Lung (tissue), 12 donors: ENCODE data around the gene SULF2. TPM values are rescaled to one million over a fixed set of nuclear protein-coding genes. Genes with fewer than 3 reads are reported as not detected.

Source experiments
- ATAC-seq: fragments of 200-7000 bp; cut with Tn5 transposase; one replicate; pipeline ENCODE4 v1.9.1; 2020; ENCODE audit warnings: moderate number of reproducible peaks; ENCODE audit not compliant: insufficient read depth, low FRiP score
- DNase-seq, 3 donors: peaks; one replicate each; pipeline ENCODE4 v3.0.0-alpha.2; 2013 to 2017
- H3K27ac ChIP-seq, 2 donors: one replicate each; pipeline ENCODE4 v1.5.1; 2013; ENCODE audit warnings: mild to moderate bottlenecking in 2 of 2, moderate library complexity in 2 of 2, control low read depth in 1 of 2, inconsistent platforms in 1 of 2, low read depth in 1 of 2, low read length in 1 of 2
- H3K27me3 ChIP-seq, 3 donors: one replicate each; pipeline ENCODE4 v1.5.1; 2013; ENCODE audit warnings: low read length in 2 of 3; ENCODE audit not compliant: control insufficient read depth in 3 of 3, insufficient read depth in 3 of 3
- H3K36me3 ChIP-seq, 4 donors: one replicate each; pipeline ENCODE4 v1.5.1; 2013; ENCODE audit warnings: low read length in 4 of 4, mild to moderate bottlenecking in 1 of 4, moderate library complexity in 1 of 4; ENCODE audit not compliant: control insufficient read depth in 4 of 4, insufficient read depth in 4 of 4
- H3K4me1 ChIP-seq, 5 donors: one replicate each; pipeline ENCODE4 v1.5.1; 2013; ENCODE audit warnings: low read length in 5 of 5, mild to moderate bottlenecking in 2 of 5, moderate library complexity in 1 of 5; ENCODE audit not compliant: control insufficient read depth in 5 of 5, insufficient read depth in 5 of 5
- H3K4me3 ChIP-seq: one replicate; pipeline ENCODE4 v1.5.1; 2013; ENCODE audit warnings: mild to moderate bottlenecking, control low read depth, moderate library complexity
- H3K9ac ChIP-seq, 2 donors: one replicate each; pipeline ENCODE4 v1.5.1; 2013; ENCODE audit warnings: low read length in 2 of 2, control low read depth in 1 of 2; ENCODE audit not compliant: insufficient read depth in 1 of 2
- H3K9me3 ChIP-seq, 4 donors: one replicate each; pipeline ENCODE4 v1.5.1; 2013; ENCODE audit warnings: low read length in 3 of 4, mild to moderate bottlenecking in 1 of 4, moderate library complexity in 1 of 4; ENCODE audit not compliant: control insufficient read depth in 4 of 4, insufficient read depth in 3 of 4
- CTCF ChIP-seq: IDR thresholded peaks from 2 replicates; pipeline ENCODE4 v1.5.1; 2012; ENCODE audit warnings: mild to moderate bottlenecking; ENCODE audit errors: control extremely low read depth, extremely low read depth
- WGBS, 2 donors: extraction: QIAGEN DNeasy Blood & Tissue Kit; methylation state at CpG; one replicate each; pipeline ENCODE4 v1.1.7; 2013; 5-methylcytosine and 5-hydroxymethylcytosine counted together
- polyA plus RNA-seq, 2 donors: library from polyadenylated mRNA; stranded (reverse); fragments of 200-250 nt; gene quantifications; one replicate each; pipeline ENCODE4 v1.2.1, GENCODE V29; 2013
- total RNA-seq, 2 donors: library from RNA; depleted of rRNA in 1 of 2; stranded (reverse); fragments of >200 nt in 1 of 2; gene quantifications; one replicate each; pipeline ENCODE4 v1.2.1, GENCODE V29; 2014 to 2021
- donor health status: control.
- donor health status: control.
- donor health status: Bipolar disorder and iron deficiency.
- donor health status: healthy.
- donor health status: DM: yes; HTN: yes; CAD: no.

The SULF2 gene
- total and polyA plus RNA-seq, 4 donors, result 17.7 to 42.4 (median 23.6) TPM

- Histone ChIP-seq H3K9ac (no peak overlapping the region), H3K4me3 (no peak overlapping the region), H3K9me3 (peaks cover 0 to 9% (median 3%) of the 10 kb centered on the region in 4 donors), H3K27ac (no peak overlapping the region), H3K27me3 (peaks cover 0 to 9% (median 5%) of the 10 kb centered on the region in 3 donors), H3K36me3 (no peaks in the 10 kb centered on the region), H3K4me1 (peaks cover 0 to 11% (median 0%) of the 10 kb centered on the region in 5 donors)
- ATAC-seq (no peak), DNase-seq (no peak)
- 63 to 73% methylated on average over 18 of the region's 18 CpGs for WGBS, 2 donors
- no peak for TF ChIP-seq CTCF
Measured at GRCh38 chr20:47810721-47811347, 25.6 kb upstream of the SULF2 start.

GRCh38 chr20:47810116-47810677 is 24.9 kb upstream of the SULF2 start:
- Histone ChIP-seq H3K36me3 (no peaks in the 10 kb centered on the region), H3K9ac (no peak overlapping the region), H3K27ac (no peak overlapping the region), H3K9me3 (peaks cover 0 to 8% (median 3%) of the 10 kb centered on the region in 4 donors), H3K27me3 (peaks cover 0 to 10% (median 9%) of the 10 kb centered on the region in 3 donors), H3K4me3 (no peak overlapping the region), H3K4me1 (peaks cover 0 to 11% (median 0%) of the 10 kb centered on the region in 5 donors)
- TF ChIP-seq CTCF, result no peak
- no peak for ATAC-seq
- WGBS, 2 donors, result 71 to 76% methylated on average over 6 of the region's 6 CpGs
- DNase-seq, result peak in 2 of 3 donors; percentile 56 to 71

- Histone ChIP-seq H3K9ac (no peak overlapping the region), H3K4me3 (no peak overlapping the region), H3K9me3 (peaks cover 0 to 3% (median 0%) of the 10 kb centered on the region in 4 donors), H3K27me3 (peaks cover 0 to 10% (median 9%) of the 10 kb centered on the region in 3 donors), H3K27ac (no peak overlapping the region), H3K4me1 (peaks cover 0 to 11% (median 0%) of the 10 kb centered on the region in 5 donors), H3K36me3 (no peaks in the 10 kb centered on the region)
- 85 to 90% methylated on average over 15 of the region's 15 CpGs for WGBS, 2 donors
- TF ChIP-seq CTCF, result no peak
- ATAC-seq (no peak), DNase-seq (no peak)
Measured at GRCh38 chr20:47809161-47809960, 24.1 kb upstream of the SULF2 start.
